K562 (cell line): Measurements from ENCODE around the gene MPC1.

ENCODE experiments used
- ARNT ChIP-seq, 2 experiments: fragments of 450-650 bp; IDR thresholded peaks; 2 replicates each; pipeline ENCODE4 v1.6.1; 2016; ENCODE audit warnings: mild to moderate bottlenecking in 1 of 2
- CEBPB ChIP-seq: fragments of 450-650 bp; IDR thresholded peaks from 2 replicates; pipeline ENCODE4 v1.6.1; 2016; ENCODE audit warnings: missing genetic modification characterization, missing compliant biosample characterization
- CTCF ChIP-seq, 3 experiments: IDR thresholded peaks in 2 of 3; conservative IDR thresholded peaks in 1 of 3; 2 replicates each; pipeline ENCODE4 v1.5.1; 2011 to 2012; ENCODE audit warnings: low read length in 3 of 3, mild to moderate bottlenecking in 3 of 3, control low read depth in 2 of 3, improper control_type of control experiment in 1 of 3, inconsistent platforms in 1 of 3, low read depth in 1 of 3, mixed read lengths in 1 of 3, moderate library complexity in 1 of 3; ENCODE audit not compliant: insufficient read depth in 2 of 3
- E4F1 ChIP-seq: fragments of 250-450 bp; sonication (Bioruptor Pico); IDR thresholded peaks from 2 replicates; pipeline ENCODE4 v1.5.0; 2021; ENCODE audit warnings: mild to moderate bottlenecking, borderline replicate concordance
- EZH2 ChIP-seq: IDR thresholded peaks from 2 replicates; pipeline ENCODE4 v1.6.1; 2012; ENCODE audit warnings: low read depth, mild to moderate bottlenecking, inconsistent platforms, low read length, borderline replicate concordance
- HMGXB4 ChIP-seq: sonication (generic); formaldehyde crosslinking; IDR thresholded peaks from 2 replicates; pipeline ENCODE4 v1.8.1; 2023; ENCODE audit warnings: mild to moderate bottlenecking, missing genetic modification reagents
- ZNF609 ChIP-seq: sonication (generic); formaldehyde crosslinking; IDR thresholded peaks from 2 replicates; pipeline ENCODE4 v1.8.1; 2023; ENCODE audit warnings: missing genetic modification reagents, mild to moderate bottlenecking, borderline replicate concordance

- TF ChIP-seq ARNT (IDR thresholded peaks at IDR 0.05) (no peak), CTCF (IDR thresholded peaks at IDR 0.05 in 2 of 3, conservative IDR thresholded peaks at IDR 0.05 in 1 of 3; ENCODE audit: insufficient read depth in 2 of 3, low read depth in 1 of 3, low read length in 3 of 3) (no peak), ZNF609 (CRISPR knock-in tag) (no peak), HMGXB4 (CRISPR knock-in tag) (no peak), E4F1 (CRISPR knock-in tag) (no peak), CEBPB (no peak), EZH2 (no peak)
These were observed 34.5 kb upstream of the MPC1 start for GRCh38 chr6:166417285-166417691.
